ENCODE measurements around the gene SNRPA. TPM values are rescaled to one million over a fixed set of nuclear protein-coding genes. Genes with fewer than 3 reads are reported as not detected.
"Not testable (repeated sequence)": the region's sequence is repeated elsewhere in the genome, so short reads cannot be mapped to it uniquely, and the experiment has no call there.

SNRPA gene
- total and polyA plus RNA-seq, 4 donors: 26.7 to 49.1 (median 43.8) TPM

- 97 to 98% methylated on average over 4 of the region's 4 CpGs for WGBS, 2 donors
- Histone ChIP-seq H3K4me3 (ENCODE audit: low read length in 2 of 2) (no peak overlapping the region), H3K27me3 (ENCODE audit: control insufficient read depth in 1 of 2, insufficient read depth in 2 of 2, low read length in 1 of 2) (no peaks in the 10 kb centered on the region), H3K4me1 (ENCODE audit: control insufficient read depth in 1 of 2, insufficient read depth in 2 of 2, low read length in 2 of 2) (no peaks in the 10 kb centered on the region), H3K27ac (ENCODE audit: low read depth in 1 of 2, low read length in 2 of 2) (no peak overlapping the region), H3K9me3 (ENCODE audit: control insufficient read depth, low read length) (no peaks in the 10 kb centered on the region), H3K36me3 (ENCODE audit: control insufficient read depth in 1 of 2, insufficient read depth in 2 of 2, low read length in 1 of 2) (peaks cover 2 to 4% of the 10 kb centered on the region in 2 donors)
- DNase-seq (no peak), ATAC-seq (ENCODE audit: low FRiP score) (no peak)
- intact Hi-C loops (cut with DNase I): no loop called here
Observed at GRCh38 chr19:40726279-40726678, 24.7 kb upstream of the SNRPA start.

GRCh38 chr19:40730065-40730464 is 20.9 kb upstream of the SNRPA start:
- H3K27ac ChIP-seq (ENCODE audit: low read depth in 1 of 2, low read length in 2 of 2); DNase-seq; H3K27me3 ChIP-seq (ENCODE audit: control insufficient read depth in 1 of 2, insufficient read depth in 2 of 2, low read length in 1 of 2); H3K4me3 ChIP-seq (ENCODE audit: low read length in 2 of 2); ATAC-seq (ENCODE audit: low FRiP score); H3K4me1 ChIP-seq (ENCODE audit: control insufficient read depth in 1 of 2, insufficient read depth in 2 of 2, low read length in 2 of 2); H3K9me3 ChIP-seq (ENCODE audit: control insufficient read depth, low read length); intact Hi-C loops (cut with DNase I); H3K36me3 ChIP-seq (ENCODE audit: control insufficient read depth in 1 of 2, insufficient read depth in 2 of 2, low read length in 1 of 2): not testable (repeated sequence)
- 91 to 94% methylated on average over 5 of the region's 5 CpGs for WGBS, 2 donors

GRCh38 chr19:40732304-40732703 is 18.7 kb upstream of the SNRPA start:
- not testable (repeated sequence) for DNase-seq

GRCh38 chr19:40733149-40733548 is 17.9 kb upstream of the SNRPA start:
- H3K4me1 ChIP-seq (ENCODE audit: control insufficient read depth in 1 of 2, insufficient read depth in 2 of 2, low read length in 2 of 2): no peaks in the 10 kb centered on the region
- no peak for DNase-seq
- ATAC-seq (ENCODE audit: low FRiP score): no peak
- H3K9me3 ChIP-seq (ENCODE audit: control insufficient read depth, low read length): no peaks in the 10 kb centered on the region
- no peak overlapping the region for H3K4me3 ChIP-seq (ENCODE audit: low read length in 2 of 2)
- 94 to 95% methylated on average over 13 of the region's 13 CpGs for WGBS, 2 donors
- no peaks in the 10 kb centered on the region for H3K27me3 ChIP-seq (ENCODE audit: control insufficient read depth in 1 of 2, insufficient read depth in 2 of 2, low read length in 1 of 2)
- intact Hi-C loops (cut with DNase I): no loop called here
- no peak overlapping the region for H3K27ac ChIP-seq (ENCODE audit: low read depth in 1 of 2, low read length in 2 of 2)
- peaks cover 2 to 13% of the 10 kb centered on the region in 2 donors for H3K36me3 ChIP-seq (ENCODE audit: control insufficient read depth in 1 of 2, insufficient read depth in 2 of 2, low read length in 1 of 2)

More at GRCh38 chr19:40732304-40732703, 18.7 kb upstream of the SNRPA start:
- H3K27ac ChIP-seq (ENCODE audit: low read depth in 1 of 2, low read length in 2 of 2); H3K27me3 ChIP-seq (ENCODE audit: control insufficient read depth in 1 of 2, insufficient read depth in 2 of 2, low read length in 1 of 2); intact Hi-C loops (cut with DNase I); ATAC-seq (ENCODE audit: low FRiP score); H3K9me3 ChIP-seq (ENCODE audit: control insufficient read depth, low read length); H3K4me1 ChIP-seq (ENCODE audit: control insufficient read depth in 1 of 2, insufficient read depth in 2 of 2, low read length in 2 of 2); H3K4me3 ChIP-seq (ENCODE audit: low read length in 2 of 2): not testable (repeated sequence)
- WGBS, 2 donors: 95 to 96% methylated on average over 16 of the region's 16 CpGs
- H3K36me3 ChIP-seq (ENCODE audit: control insufficient read depth in 1 of 2, insufficient read depth in 2 of 2, low read length in 1 of 2): peaks cover 2 to 11% of the 10 kb centered on the region in 2 donors

GRCh38 chr19:40735013-40735771 is 15.8 kb upstream of the SNRPA start:
- no peaks in the 10 kb centered on the region for H3K4me1 ChIP-seq (ENCODE audit: control insufficient read depth in 1 of 2, insufficient read depth in 2 of 2, low read length in 2 of 2)
- H3K4me3 ChIP-seq (ENCODE audit: low read length in 2 of 2): no peak overlapping the region
- intact Hi-C loops (cut with DNase I): no loop called here
- no peak for ATAC-seq (ENCODE audit: low FRiP score)
- H3K27ac ChIP-seq (ENCODE audit: low read depth in 1 of 2, low read length in 2 of 2): no peak overlapping the region
- H3K27me3 ChIP-seq (ENCODE audit: control insufficient read depth in 1 of 2, insufficient read depth in 2 of 2, low read length in 1 of 2): no peaks in the 10 kb centered on the region
- 89 to 90% methylated on average over 11 of the region's 11 CpGs for WGBS, 2 donors
- DNase-seq: no peak
- H3K36me3 ChIP-seq (ENCODE audit: control insufficient read depth in 1 of 2, insufficient read depth in 2 of 2, low read length in 1 of 2): peaks cover under 1 to 18% of the 10 kb centered on the region in 2 donors
- H3K9me3 ChIP-seq (ENCODE audit: control insufficient read depth, low read length): no peaks in the 10 kb centered on the region

- Histone ChIP-seq H3K4me1 (ENCODE audit: control insufficient read depth in 1 of 2, insufficient read depth in 2 of 2, low read length in 2 of 2) (no peaks in the 10 kb centered on the region), H3K9me3 (ENCODE audit: control insufficient read depth, low read length) (no peaks in the 10 kb centered on the region), H3K4me3 (ENCODE audit: low read length in 2 of 2) (no peak overlapping the region), H3K27me3 (ENCODE audit: control insufficient read depth in 1 of 2, insufficient read depth in 2 of 2, low read length in 1 of 2) (no peaks in the 10 kb centered on the region), H3K36me3 (ENCODE audit: control insufficient read depth in 1 of 2, insufficient read depth in 2 of 2, low read length in 1 of 2) (peaks cover 0 to 16% of the 10 kb centered on the region in 2 donors), H3K27ac (ENCODE audit: low read depth in 1 of 2, low read length in 2 of 2) (no peak overlapping the region)
- no peak for DNase-seq
- intact Hi-C loops (cut with DNase I): no loop called here
- WGBS, 2 donors: 85 to 95% methylated on average over 9 of the region's 9 CpGs
- no peak for ATAC-seq (ENCODE audit: low FRiP score)
Observed at GRCh38 chr19:40736661-40737060, 14.3 kb upstream of the SNRPA start.

GRCh38 chr19:40737102-40737644 is 13.8 kb upstream of the SNRPA start:
- Histone ChIP-seq H3K36me3 (ENCODE audit: control insufficient read depth in 1 of 2, insufficient read depth in 2 of 2, low read length in 1 of 2) (peaks cover 0 to 16% of the 10 kb centered on the region in 2 donors), H3K4me1 (ENCODE audit: control insufficient read depth in 1 of 2, insufficient read depth in 2 of 2, low read length in 2 of 2) (no peaks in the 10 kb centered on the region), H3K27me3 (ENCODE audit: control insufficient read depth in 1 of 2, insufficient read depth in 2 of 2, low read length in 1 of 2) (no peaks in the 10 kb centered on the region), H3K4me3 (ENCODE audit: low read length in 2 of 2) (no peak overlapping the region), H3K9me3 (ENCODE audit: control insufficient read depth, low read length) (no peaks in the 10 kb centered on the region), H3K27ac (ENCODE audit: low read depth in 1 of 2, low read length in 2 of 2) (no peak overlapping the region)
- intact Hi-C loops (cut with DNase I): no loop called here
- no peak for DNase-seq
- no peak for ATAC-seq (ENCODE audit: low FRiP score)
- 84 to 85% methylated on average over 9 of the region's 9 CpGs for WGBS, 2 donors

- Histone ChIP-seq H3K27me3 (ENCODE audit: control insufficient read depth in 1 of 2, insufficient read depth in 2 of 2, low read length in 1 of 2) (no peaks in the 10 kb centered on the region), H3K36me3 (ENCODE audit: control insufficient read depth in 1 of 2, insufficient read depth in 2 of 2, low read length in 1 of 2) (peaks cover 0 to 12% of the 10 kb centered on the region in 2 donors), H3K4me1 (ENCODE audit: control insufficient read depth in 1 of 2, insufficient read depth in 2 of 2, low read length in 2 of 2) (no peaks in the 10 kb centered on the region), H3K9me3 (ENCODE audit: control insufficient read depth, low read length) (no peaks in the 10 kb centered on the region), H3K4me3 (ENCODE audit: low read length in 2 of 2) (no peak overlapping the region), H3K27ac (ENCODE audit: low read depth in 1 of 2, low read length in 2 of 2) (no peak overlapping the region)
- ATAC-seq (ENCODE audit: low FRiP score): no peak
- no peak for DNase-seq
- intact Hi-C loops (cut with DNase I): no loop called here
- WGBS, 2 donors: 79 to 80% methylated on average over 22 of the region's 22 CpGs
Observed at GRCh38 chr19:40739030-40739839, 11.8 kb upstream of the SNRPA start.
